Osteocyte (in vitro differentiated cells): ENCODE results near the gene DNAJA2. TPM values are rescaled to one million over a fixed set of nuclear protein-coding genes. Genes with fewer than 3 reads are reported as not detected.

ENCODE experiments used
- DNase-seq: peaks from one replicate; pipeline ENCODE4 v3.0.0; 2021; ENCODE audit warnings: mixed read lengths; ENCODE audit not compliant: unreplicated experiment; ENCODE audit errors: extremely low spot score
- H3K27ac Mint-ChIP-seq: one replicate; pipeline ENCODE4 v1.8.0; 2021; ENCODE audit warnings: mild to moderate bottlenecking, mixed read lengths; ENCODE audit not compliant: unreplicated experiment
- H3K27me3 Mint-ChIP-seq: one replicate; pipeline ENCODE4 v1.8.0; 2021; ENCODE audit warnings: mixed read lengths; ENCODE audit not compliant: unreplicated experiment
- H3K36me3 Mint-ChIP-seq: one replicate; pipeline ENCODE4 v1.8.0; 2021; ENCODE audit warnings: mixed read lengths; ENCODE audit not compliant: unreplicated experiment
- H3K4me1 Mint-ChIP-seq: one replicate; pipeline ENCODE4 v1.8.0; 2021; ENCODE audit warnings: mixed read lengths; ENCODE audit not compliant: unreplicated experiment
- H3K4me3 Mint-ChIP-seq: one replicate; pipeline ENCODE4 v1.8.0; 2021; ENCODE audit warnings: mild to moderate bottlenecking, moderate library complexity, mixed read lengths; ENCODE audit not compliant: unreplicated experiment
- H3K9me3 Mint-ChIP-seq: one replicate; pipeline ENCODE4 v1.8.0; 2021; ENCODE audit warnings: mixed read lengths; ENCODE audit not compliant: unreplicated experiment
- total RNA-seq: library from RNA; stranded (reverse); gene quantifications from 2 replicates; pipeline ENCODE4 v1.2.1, GENCODE V29; 2021
- TF ChIP-seq, protein P1 (sequence below): fragments of 200-600 bp; sonication (generic); IDR thresholded peaks from 2 replicates; pipeline ENCODE4 v1.5.0; 2021; ENCODE audit warnings: antibody characterized with exemption, mild to moderate bottlenecking, moderate library complexity

Gene DNAJA2
- total RNA-seq, 1 donor from 2014 or later: 60.2 TPM

DNA sequence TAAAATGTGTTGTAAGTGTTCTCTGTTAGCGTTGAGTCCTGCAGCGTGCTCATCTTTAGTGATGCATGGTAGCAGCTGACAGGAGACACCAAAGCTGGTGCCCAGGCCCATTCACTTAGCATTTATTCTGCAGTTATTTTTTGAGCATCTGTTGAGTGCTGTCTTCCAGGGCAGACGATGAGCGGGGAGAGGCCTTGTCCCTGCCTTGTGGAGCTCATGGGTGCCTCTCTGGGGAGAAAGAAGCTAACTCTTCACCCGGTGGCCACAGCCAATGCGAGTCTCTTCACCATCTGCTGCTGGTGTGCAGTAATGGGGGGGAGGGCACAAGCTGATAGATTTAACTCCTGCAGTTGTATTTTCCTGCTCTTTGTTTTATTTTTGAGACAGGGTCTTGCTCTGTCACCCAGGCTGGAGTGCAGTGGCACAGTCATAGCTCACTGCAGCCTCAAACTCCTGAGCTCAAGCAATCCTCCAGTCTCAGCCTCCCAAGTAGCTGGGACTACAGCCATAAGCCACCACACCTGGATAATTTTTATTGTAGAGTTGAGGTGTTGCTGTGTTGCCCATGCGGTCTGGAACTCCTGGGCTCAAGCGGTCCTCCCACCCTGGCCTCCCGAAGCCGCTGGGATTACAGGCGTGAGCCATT is 58.8 kb downstream of the DNAJA2 start:
- no peak overlapping the region for H3K4me3 Mint-ChIP-seq
- TF ChIP-seq, protein P1, sequence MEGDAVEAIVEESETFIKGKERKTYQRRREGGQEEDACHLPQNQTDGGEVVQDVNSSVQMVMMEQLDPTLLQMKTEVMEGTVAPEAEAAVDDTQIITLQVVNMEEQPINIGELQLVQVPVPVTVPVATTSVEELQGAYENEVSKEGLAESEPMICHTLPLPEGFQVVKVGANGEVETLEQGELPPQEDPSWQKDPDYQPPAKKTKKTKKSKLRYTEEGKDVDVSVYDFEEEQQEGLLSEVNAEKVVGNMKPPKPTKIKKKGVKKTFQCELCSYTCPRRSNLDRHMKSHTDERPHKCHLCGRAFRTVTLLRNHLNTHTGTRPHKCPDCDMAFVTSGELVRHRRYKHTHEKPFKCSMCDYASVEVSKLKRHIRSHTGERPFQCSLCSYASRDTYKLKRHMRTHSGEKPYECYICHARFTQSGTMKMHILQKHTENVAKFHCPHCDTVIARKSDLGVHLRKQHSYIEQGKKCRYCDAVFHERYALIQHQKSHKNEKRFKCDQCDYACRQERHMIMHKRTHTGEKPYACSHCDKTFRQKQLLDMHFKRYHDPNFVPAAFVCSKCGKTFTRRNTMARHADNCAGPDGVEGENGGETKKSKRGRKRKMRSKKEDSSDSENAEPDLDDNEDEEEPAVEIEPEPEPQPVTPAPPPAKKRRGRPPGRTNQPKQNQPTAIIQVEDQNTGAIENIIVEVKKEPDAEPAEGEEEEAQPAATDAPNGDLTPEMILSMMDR: no peak
- DNase-seq: no peak
- H3K27me3 Mint-ChIP-seq: no peaks in the 10 kb centered on the region
- no peak overlapping the region for H3K27ac Mint-ChIP-seq
- no peaks in the 10 kb centered on the region for H3K9me3 Mint-ChIP-seq
- no peaks in the 10 kb centered on the region for H3K4me1 Mint-ChIP-seq
- peaks cover 37% of the 10 kb centered on the region for H3K36me3 Mint-ChIP-seq

DNA sequence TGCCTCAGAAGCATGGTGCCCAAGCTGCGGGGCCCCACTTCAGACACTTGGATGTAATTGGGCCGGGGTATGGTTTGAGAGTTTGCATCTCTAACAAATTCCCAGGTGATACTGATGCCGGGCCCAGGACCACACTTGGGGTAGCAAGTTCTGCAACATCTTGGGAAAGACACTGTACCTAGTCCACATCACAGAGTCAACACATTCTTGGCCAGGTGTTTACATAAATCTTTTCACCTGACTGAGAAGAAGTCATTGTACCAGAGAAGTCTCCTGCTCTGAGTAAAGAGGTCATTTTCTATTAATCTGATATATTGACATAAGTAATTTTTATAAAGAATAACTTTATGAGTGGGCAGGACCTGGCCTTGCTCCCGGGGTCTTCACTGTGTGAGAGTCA is 61.8 kb downstream of the DNAJA2 start:
- H3K36me3 Mint-ChIP-seq: peaks cover 32% of the 10 kb centered on the region
- peaks cover 2% of the 10 kb centered on the region for H3K4me1 Mint-ChIP-seq
- TF ChIP-seq, protein P1: no peak
- no peaks in the 10 kb centered on the region for H3K27me3 Mint-ChIP-seq
- no peak overlapping the region for H3K27ac Mint-ChIP-seq
- no peaks in the 10 kb centered on the region for H3K9me3 Mint-ChIP-seq
- no peak overlapping the region for H3K4me3 Mint-ChIP-seq
- no peak for DNase-seq

DNA sequence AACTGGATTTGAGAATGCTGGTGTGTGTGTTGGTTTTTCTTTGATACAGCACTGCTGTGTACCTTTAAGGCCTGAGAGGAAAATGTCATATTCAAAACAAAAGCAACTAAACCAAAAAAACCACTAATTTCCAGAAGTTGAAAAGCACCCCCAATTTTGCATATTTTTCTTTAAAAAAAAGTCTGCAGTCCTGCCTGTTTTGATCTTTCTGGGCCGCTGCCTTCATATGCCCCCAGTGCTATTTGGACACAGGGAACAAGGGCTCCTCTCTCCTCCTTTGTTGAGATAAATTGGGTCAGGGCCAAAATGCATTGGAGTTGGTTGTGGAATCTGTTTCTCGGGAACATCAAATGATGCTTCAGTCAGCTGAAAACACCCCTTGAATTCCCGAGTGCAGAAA is 62.4 kb downstream of the DNAJA2 start:
- no peak for DNase-seq
- TF ChIP-seq, protein P1: no peak
- peaks cover 31% of the 10 kb centered on the region for H3K36me3 Mint-ChIP-seq
- H3K4me3 Mint-ChIP-seq: no peak overlapping the region
- peaks cover 2% of the 10 kb centered on the region for H3K4me1 Mint-ChIP-seq
- H3K27ac Mint-ChIP-seq: no peak overlapping the region
- H3K27me3 Mint-ChIP-seq: no peaks in the 10 kb centered on the region
- no peaks in the 10 kb centered on the region for H3K9me3 Mint-ChIP-seq

GRCh38 chr16:46908540-46909372 is 64.7 kb downstream of the DNAJA2 start:
- Mint-ChIP-seq H3K4me3 (no peak overlapping the region), H3K4me1 (peaks cover 2% of the 10 kb centered on the region), H3K27ac (no peak overlapping the region), H3K9me3 (no peaks in the 10 kb centered on the region), H3K27me3 (no peaks in the 10 kb centered on the region), H3K36me3 (peaks cover 25% of the 10 kb centered on the region)
- DNase-seq: no peak
- TF ChIP-seq, protein P1: peak; percentile 80

DNA sequence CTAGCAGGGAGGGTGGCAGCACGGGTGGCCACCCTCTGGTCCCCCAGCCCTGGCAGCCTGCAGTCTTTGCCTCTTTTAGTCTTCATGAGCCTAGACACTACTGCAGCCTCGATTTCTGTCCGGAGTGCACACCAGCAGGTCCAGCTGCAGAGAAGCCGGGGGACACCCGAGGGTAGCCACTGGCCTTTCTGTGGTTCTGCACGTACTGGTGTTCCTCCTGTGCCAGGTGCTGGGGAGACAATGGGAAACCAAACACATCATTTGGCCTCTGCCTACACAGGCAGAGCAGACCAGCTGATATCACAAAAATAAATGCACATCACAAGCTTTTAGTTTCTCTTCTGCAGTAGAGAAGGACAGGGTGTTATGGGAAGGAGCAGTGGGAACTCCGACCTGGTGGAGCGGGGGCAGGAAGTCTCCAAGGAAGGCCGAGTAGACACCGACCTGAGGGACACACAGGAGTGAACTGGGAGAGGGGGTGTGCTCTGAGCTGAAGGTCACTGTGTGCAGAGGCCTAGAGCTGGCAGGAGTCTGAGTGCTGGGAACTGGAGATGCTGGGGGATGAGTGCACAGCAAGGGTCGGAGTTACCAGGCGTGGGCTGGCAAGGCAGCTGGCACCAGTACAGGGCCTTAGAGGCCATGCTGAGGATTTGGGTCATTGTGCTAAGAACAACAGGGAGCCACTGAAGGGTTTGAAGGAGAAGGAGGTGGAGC is 66.3 kb downstream of the DNAJA2 start:
- Mint-ChIP-seq H3K36me3 (peaks cover 27% of the 10 kb centered on the region), H3K27ac (peak overlapping the region; percentile 49), H3K4me1 (peaks cover 2% of the 10 kb centered on the region), H3K9me3 (no peaks in the 10 kb centered on the region), H3K4me3 (no peak overlapping the region), H3K27me3 (no peaks in the 10 kb centered on the region)
- TF ChIP-seq, protein P1: no peak
- DNase-seq: no peak
